AG10803 (cell line): Measurements from ENCODE around the gene KRT37.

Experiments used
- DNase-seq: peaks from one replicate; pipeline ENCODE4 v3.0.0; 2010; ENCODE audit warnings: low read depth
- H3K4me3 ChIP-seq: 2 replicates; pipeline ENCODE4 v1.5.1; 2011; ENCODE audit warnings: mild to moderate bottlenecking, low read length, control low read depth
- TF ChIP-seq, protein P1 (sequence below): conservative IDR thresholded peaks from 2 replicates; pipeline ENCODE4 v1.5.1; 2011; ENCODE audit warnings: mild to moderate bottlenecking, low read length, control low read depth, inconsistent platforms

Gene KRT37

GRCh38 chr17:41411072-41411840 lies 13.1 kb downstream of the KRT37 start:
- TF ChIP-seq, protein P1, sequence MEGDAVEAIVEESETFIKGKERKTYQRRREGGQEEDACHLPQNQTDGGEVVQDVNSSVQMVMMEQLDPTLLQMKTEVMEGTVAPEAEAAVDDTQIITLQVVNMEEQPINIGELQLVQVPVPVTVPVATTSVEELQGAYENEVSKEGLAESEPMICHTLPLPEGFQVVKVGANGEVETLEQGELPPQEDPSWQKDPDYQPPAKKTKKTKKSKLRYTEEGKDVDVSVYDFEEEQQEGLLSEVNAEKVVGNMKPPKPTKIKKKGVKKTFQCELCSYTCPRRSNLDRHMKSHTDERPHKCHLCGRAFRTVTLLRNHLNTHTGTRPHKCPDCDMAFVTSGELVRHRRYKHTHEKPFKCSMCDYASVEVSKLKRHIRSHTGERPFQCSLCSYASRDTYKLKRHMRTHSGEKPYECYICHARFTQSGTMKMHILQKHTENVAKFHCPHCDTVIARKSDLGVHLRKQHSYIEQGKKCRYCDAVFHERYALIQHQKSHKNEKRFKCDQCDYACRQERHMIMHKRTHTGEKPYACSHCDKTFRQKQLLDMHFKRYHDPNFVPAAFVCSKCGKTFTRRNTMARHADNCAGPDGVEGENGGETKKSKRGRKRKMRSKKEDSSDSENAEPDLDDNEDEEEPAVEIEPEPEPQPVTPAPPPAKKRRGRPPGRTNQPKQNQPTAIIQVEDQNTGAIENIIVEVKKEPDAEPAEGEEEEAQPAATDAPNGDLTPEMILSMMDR, result no peak

GRCh38 chr17:41407226-41407625 lies 17.2 kb downstream of the KRT37 start:
- DNase-seq, result no peak
- TF ChIP-seq, protein P1, result no peak
- H3K4me3 ChIP-seq, result no peak overlapping the region

More at GRCh38 chr17:41411072-41411840, 13.1 kb downstream of the KRT37 start:
- no peak overlapping the region for H3K4me3 ChIP-seq
- DNase-seq, result no peak

- TF ChIP-seq, protein P1, result no peak
- no peak overlapping the region for H3K4me3 ChIP-seq
- no peak for DNase-seq
These were observed 18.2 kb downstream of the KRT37 start for GRCh38 chr17:41406205-41406604.

DNA sequence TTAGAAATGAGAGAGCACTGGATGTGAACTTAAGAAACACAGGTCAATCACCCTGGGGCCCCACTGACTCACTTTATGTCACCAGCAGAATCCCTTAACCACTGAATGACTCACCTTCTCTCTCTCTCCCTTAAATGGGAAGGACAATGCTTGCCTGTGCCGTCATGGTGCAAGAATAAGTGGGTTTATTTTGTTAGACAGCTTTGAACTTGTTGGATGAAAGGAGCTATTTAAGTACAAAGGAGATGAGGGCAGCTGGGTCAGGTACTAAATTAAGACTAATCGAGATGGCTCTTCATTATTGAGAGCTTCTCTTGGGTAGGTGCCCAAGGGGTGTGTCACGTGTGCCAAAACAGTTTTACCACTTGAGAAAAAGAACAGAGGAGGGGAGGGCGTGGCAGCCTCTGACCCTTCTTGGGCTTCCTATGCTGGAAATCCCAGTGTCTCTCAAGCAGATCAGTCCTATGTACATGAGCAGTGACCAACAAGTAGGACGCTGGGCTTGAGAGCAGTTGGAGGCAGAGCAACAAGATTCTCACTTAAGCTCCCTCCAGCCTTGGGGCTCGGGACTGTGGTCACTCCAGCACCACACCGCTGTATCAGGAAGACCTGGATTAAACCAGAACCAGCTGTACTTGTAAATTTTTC lies 20.2 kb downstream of the KRT37 start:
- TF ChIP-seq, protein P1, result no peak
- no peak overlapping the region for H3K4me3 ChIP-seq
- DNase-seq, result peak; percentile 93

DNA sequence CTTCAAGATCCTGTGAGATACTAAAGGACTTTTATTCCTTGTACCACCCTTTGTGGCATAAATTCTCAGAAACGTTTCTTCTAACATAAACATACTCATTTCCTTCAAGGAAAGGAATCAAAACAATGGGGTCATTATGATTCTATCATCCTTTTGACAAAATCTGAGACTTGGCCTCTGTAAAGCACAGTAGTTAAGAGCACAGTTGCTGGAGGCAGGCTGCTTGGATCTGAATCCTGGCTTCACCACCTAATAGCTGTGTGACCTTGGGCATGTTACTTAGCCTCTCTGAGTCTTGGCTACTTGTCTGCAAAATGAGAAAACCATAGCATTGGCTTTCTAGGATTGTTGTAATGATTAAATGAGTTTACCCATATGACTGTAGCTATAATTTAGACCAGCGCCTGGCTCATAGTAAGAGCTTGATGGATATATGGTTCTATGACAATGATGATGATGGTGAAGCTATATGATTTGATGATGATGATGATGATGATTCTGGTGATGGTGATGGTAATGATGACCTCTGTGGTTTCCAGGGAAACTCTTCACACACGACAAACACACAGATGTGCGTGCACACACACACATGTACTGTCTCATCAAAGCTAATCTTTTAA lies 20.9 kb downstream of the KRT37 start:
- DNase-seq, result no peak

DNA sequence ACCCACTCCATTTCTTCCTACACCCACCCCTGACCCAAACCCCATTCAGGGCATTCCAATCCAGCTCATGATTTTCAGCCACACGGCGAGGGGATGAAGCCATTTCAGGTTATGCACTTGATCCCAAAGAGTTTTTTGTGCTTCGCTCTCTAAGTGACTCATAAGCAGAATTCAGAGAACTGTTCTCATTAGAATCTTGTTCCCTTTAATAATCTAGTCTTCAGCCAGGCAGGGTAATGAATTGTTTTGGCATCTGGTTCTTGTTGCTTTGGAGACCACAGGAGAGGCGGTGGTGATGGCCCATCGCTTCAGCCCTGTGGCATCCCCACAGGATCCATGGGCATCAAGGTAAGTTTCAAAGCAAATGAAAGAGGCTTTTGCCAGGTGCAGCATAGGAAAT lies 22.2 kb downstream of the KRT37 start:
- H3K4me3 ChIP-seq, result no peak overlapping the region
- TF ChIP-seq, protein P1, result no peak
- peak; percentile 31 for DNase-seq

More for the DNA sequence above, 20.9 kb downstream of the KRT37 start:
- TF ChIP-seq, protein P1, result no peak
- H3K4me3 ChIP-seq, result no peak overlapping the region
